Measurements from ENCODE around the gene ZPBP2. TPM values are rescaled to one million over a fixed set of nuclear protein-coding genes. Genes with fewer than 3 reads are reported as not detected.

ZPBP2 gene
- total and polyA plus RNA-seq, 2 of the 13 experiments (the other 11 are each of a cell fraction or from before 2014, with no cell fraction given), result not detected

- TF ChIP-seq CEBPZ (IDR thresholded peaks at IDR 0.05; ENCODE audit: low read length) (no peak), RFX5 (IDR thresholded peaks at IDR 0.05; ENCODE audit: low read depth, low read length) (peak; percentile 51; the same call in 1 of the 2 replicates), FOXA3 (CRISPR knock-in tag; IDR thresholded peaks at IDR 0.05) (0 out of 2 replicates have a peak, but pooled peaks have one; percentile 42), SRSF1 (optimal IDR thresholded peaks at IDR 0.05; ENCODE audit: low read depth, low read length) (no peak), SMC3 (IDR thresholded peaks at IDR 0.05; ENCODE audit: low read length) (peak; percentile 89), ZNF501 (CRISPR knock-in tag; IDR thresholded peaks at IDR 0.05) (no peak), SETDB1 (CRISPR knock-in tag; IDR thresholded peaks at IDR 0.05; ENCODE audit: borderline replicate concordance) (no peak), ZNF639 (CRISPR knock-in tag; conservative IDR thresholded peaks at IDR 0.05) (no peak), ZNF614 (CRISPR knock-in tag; IDR thresholded peaks at IDR 0.05; ENCODE audit: borderline replicate concordance) (no peak; the same call in 1 of the 2 replicates), ZNF580 (CRISPR knock-in tag; IDR thresholded peaks at IDR 0.05; ENCODE audit: borderline replicate concordance, low read depth) (peak; percentile 37; the same call in 1 of the 2 replicates), TBX2 (CRISPR knock-in tag; IDR thresholded peaks at IDR 0.05; ENCODE audit: borderline replicate concordance) (peak; percentile 18; the same call in 1 of the 2 replicates), ZNF430 (CRISPR knock-in tag; IDR thresholded peaks at IDR 0.05) (0 out of 2 replicates have a peak, but pooled peaks have one; percentile 24), ZNF724P (CRISPR knock-in tag; IDR thresholded peaks at IDR 0.05; ENCODE audit: borderline replicate concordance) (peak; percentile 70; the same call in 1 of the 2 replicates), AKNA (CRISPR knock-in tag; IDR thresholded peaks at IDR 0.05; ENCODE audit: borderline replicate concordance) (no peak), ESRRA (CRISPR knock-in tag; IDR thresholded peaks at IDR 0.05; ENCODE audit: low read depth) (no peak), MBD4 (IDR thresholded peaks at IDR 0.05; ENCODE audit: borderline replicate concordance, low read length) (no peak), ZNF496 (CRISPR knock-in tag; IDR thresholded peaks at IDR 0.05; ENCODE audit: insufficient replicate concordance) (no peak), SSRP1 (CRISPR knock-in tag; IDR thresholded peaks at IDR 0.05) (peak; percentile 76; the same call in 1 of the 2 replicates), HOMEZ (CRISPR knock-in tag; IDR thresholded peaks at IDR 0.05; ENCODE audit: low read depth) (0 out of 2 replicates have a peak, but pooled peaks have one; percentile 7)
These were observed 48.9 kb downstream of the ZPBP2 start (continued) for GRCh38 chr17:39916918-39917317.
